ENCODE data around the gene BICD1.
A peak's percentile ranks its signal among the peaks of the same experiment; 100 is the strongest.
"Not testable (repeated sequence)": the region's sequence is repeated elsewhere in the genome, so short reads cannot be mapped to it uniquely, and the experiment has no call there.

Gene BICD1

GRCh38 chr12:32106517-32107358 lies at the start of gene BICD1:
Gene BICD1 (plus strand): TSS chr12:32106847. CDS start chr12:32107332, 485 bp downstream.
- DNase-seq (ENCODE audit: low read depth in 3 of 3, low spot score in 1 of 3): peak; percentile 31 to 64 (median 40)

DNA sequence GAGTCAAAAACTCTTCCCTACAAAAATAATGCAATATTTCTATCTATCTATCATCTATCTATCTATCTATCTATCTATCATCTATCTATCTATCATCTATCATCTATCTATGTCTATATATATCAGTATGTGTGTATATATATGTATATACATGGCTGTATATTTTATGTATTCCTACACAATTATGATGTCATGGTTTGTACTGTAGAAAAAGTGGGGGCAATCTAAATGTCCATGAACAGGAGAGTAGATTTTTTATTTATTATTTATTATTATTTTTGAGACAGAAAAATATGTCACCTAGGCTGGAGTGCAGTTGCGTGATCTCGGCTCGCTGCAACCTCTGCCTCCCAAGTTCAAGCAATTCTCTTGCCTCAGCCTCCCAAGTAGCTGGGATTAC lies 45.6 kb upstream of the BICD1 start:
- DNase-seq (ENCODE audit: low read depth in 3 of 3, low spot score in 1 of 3): no peak

DNA sequence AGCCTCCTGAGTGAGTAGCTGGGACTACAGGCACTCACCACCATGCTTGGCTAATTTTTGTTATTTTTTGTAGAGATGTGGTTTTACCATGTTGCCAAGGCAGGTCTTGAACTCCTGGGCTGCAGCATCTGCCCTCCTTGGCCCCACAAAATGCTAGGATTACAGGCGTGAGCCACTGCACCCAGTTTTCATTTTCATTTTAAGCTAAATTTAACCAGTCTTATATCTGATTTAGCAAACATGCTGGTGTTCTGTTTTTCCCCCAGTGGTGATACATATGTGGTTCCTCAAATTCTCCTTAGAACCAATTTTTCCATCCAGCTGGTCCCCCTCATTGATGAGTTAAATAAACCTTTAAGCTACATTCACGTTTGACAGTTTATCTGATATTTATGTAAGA lies 43.8 kb upstream of the BICD1 start:
- no peak for DNase-seq (ENCODE audit: low read depth in 3 of 3, low spot score in 1 of 3)

DNA sequence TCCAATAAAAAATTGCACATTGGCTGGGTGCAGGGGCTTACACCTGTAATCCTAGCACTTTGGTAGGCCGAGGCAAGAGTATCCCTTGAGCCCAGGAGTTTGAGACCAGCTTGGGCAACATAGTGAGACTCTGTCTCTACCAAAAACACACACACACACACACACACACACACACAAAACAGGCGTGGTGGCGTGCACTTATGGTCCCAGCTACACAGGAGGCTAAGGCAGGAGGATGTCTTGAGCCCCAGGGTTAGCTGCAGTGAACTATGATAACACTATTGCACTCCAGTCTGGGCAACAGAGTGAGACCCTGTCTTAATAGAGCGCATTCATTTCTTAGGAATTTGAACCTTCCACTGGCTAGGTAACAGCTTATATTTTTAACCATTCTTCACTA lies 42.9 kb upstream of the BICD1 start:
- DNase-seq (ENCODE audit: low read depth in 3 of 3, low spot score in 1 of 3): no peak

DNA sequence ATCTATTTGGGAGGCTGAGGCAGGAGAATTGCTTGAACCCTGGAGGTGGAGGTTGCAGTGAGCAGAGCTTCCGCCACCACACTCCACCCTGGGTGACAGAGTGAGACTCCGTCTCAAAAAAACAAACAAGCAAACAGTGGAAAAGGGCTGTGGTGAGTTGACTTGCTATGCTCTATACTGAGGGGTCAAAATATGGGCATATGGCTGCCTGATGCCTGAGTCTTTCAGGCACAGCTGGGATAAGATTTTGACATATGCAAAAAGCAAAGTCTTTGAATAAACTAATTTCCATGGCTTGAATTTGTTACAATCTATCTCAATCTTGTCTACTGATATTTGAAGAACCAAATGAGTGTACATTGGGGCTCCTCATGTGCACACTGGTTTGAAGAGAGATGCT lies 40.4 kb upstream of the BICD1 start:
- no peak for DNase-seq (ENCODE audit: low read depth in 3 of 3, low spot score in 1 of 3)

- no peak for DNase-seq (ENCODE audit: low read depth in 3 of 3, low spot score in 1 of 3)
These were observed 37.6 kb upstream of the BICD1 start for GRCh38 chr12:32069071-32069470.

DNA sequence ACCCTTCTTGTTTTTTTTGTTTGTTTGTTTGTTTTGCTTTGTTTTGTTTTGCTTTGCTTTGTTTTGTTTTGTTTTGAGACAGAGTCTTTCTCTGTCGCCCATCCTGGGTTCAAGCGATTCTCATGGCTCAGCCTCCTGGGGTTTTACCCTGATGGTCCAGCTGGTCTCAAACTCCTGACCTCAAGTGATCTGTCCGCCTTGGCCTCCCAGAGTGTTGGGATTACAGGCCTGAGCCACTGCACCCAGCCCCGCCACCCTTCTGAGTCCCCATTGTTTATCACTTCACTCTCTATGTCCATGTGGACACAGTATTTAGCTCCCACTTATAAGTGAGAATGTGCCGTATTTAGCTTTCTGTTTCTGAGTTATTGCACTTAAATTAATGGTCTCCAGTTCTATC lies 36.9 kb upstream of the BICD1 start:
- no peak for DNase-seq (ENCODE audit: low read depth in 3 of 3, low spot score in 1 of 3)

- DNase-seq (ENCODE audit: low read depth in 3 of 3, low spot score in 1 of 3): no peak
These were observed 36.3 kb upstream of the BICD1 start for GRCh38 chr12:32070370-32070769.

DNA sequence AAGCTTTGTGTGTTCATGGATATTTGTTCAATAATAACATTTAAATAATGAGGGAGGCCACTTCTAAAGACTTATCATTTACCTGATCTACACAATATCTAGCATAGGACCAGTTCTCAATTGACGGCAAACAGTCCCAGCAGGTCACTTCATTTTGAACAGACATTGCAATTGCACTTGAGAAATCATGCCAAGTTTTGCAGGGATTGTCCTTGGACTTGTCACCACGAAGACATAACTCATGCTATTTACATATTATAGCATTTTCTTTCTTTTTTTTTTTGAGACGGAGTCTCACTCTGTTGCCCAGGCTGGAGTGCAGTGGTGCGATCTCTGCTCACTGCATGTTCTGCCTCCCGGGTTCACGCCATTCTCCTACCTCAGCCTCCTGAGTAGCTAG lies 34.5 kb upstream of the BICD1 start:
- DNase-seq (ENCODE audit: low read depth in 3 of 3, low spot score in 1 of 3): no peak

DNA sequence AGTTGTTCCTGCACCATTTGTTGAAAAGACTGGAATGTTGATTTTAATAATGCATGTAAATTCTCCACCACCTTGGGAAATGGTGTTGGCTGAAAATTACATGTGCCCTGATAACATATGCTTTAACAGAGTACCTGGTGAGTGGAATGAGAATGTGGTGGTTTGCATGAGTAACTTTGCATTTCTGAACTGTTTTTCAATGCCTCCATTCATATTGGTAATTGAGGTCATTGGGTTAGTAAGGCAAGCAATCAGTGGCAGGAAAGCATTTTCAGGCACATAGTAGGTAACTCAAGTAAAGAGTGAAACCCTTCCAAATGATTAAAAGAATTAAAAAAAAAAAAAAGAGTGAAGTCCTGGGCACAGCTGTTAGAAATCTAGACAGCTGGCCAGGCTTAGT lies 32.2 kb upstream of the BICD1 start:
- DNase-seq (ENCODE audit: low read depth in 3 of 3, low spot score in 1 of 3): no peak

DNA sequence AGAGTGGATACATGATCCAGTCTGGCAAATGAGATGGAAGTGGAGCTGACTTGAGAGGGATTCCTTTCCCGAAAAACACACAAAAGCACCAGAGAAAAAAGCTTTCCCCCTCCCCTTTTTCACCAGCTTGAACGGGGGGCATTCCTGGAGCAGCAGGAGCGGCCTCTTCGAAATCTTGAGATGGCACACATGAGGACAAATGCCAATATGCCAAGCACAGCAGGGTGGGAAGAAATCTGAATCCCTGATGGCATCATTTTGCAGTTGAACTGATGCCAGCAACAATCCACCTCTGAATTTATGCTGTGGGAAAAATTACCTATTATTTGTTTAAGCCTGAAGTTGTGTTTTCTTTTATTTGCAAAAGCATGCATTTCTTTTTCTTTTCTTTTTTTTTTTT lies 29.7 kb upstream of the BICD1 start:
- no peak for DNase-seq (ENCODE audit: low read depth in 3 of 3, low spot score in 1 of 3)

DNA sequence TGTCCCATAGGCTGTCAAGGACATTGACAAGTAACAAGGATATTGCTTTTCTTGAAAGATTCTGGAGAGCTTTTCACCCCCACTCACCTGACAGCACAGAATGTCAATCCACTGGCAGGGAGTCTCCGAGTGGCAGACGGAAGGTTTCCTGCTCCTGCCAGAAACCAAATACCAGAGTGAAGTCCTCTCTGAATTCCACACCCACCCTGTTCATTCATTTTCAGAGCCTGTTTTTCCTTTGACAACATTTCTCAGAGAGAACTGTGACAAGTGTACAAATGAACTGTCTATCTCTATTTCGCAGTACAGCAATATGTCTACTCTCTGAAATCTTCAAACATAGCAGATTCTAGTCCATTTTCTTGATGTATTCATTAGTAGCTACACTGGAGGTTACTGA lies 26.2 kb upstream of the BICD1 start:
- DNase-seq (ENCODE audit: low read depth in 3 of 3, low spot score in 1 of 3): no peak

DNA sequence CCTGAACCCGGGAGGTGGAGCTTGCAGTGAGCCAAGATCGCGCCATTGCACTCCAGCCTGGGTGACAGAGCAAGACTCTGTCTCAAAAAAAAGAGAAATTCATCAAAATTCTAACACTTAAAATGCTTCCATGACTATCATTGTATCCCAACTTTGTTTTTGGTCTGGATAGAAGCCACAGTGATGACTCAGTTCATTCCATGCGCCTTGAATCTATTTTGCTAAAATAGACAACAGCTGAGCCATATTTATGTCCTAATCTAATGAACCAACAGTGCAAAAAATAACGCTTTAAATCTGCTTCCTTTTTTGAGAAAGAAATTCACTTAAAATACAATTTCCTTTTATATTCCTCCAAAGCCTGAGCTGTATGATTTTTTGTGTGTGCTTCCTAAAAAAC lies 23.2 kb upstream of the BICD1 start:
- DNase-seq (ENCODE audit: low read depth in 3 of 3, low spot score in 1 of 3): no peak

GRCh38 chr12:32084017-32084688 lies 22.5 kb upstream of the BICD1 start:
- DNase-seq (ENCODE audit: low read depth in 3 of 3, low spot score in 1 of 3): no peak

GRCh38 chr12:32084753-32085152 lies 21.9 kb upstream of the BICD1 start:
- no peak for DNase-seq (ENCODE audit: low read depth in 3 of 3, low spot score in 1 of 3)

- no peak for DNase-seq (ENCODE audit: low read depth in 3 of 3, low spot score in 1 of 3)
These were observed 19.3 kb upstream of the BICD1 start for GRCh38 chr12:32087306-32087705.

GRCh38 chr12:32089156-32089555 lies 17.5 kb upstream of the BICD1 start:
- DNase-seq (ENCODE audit: low read depth in 3 of 3, low spot score in 1 of 3): no peak

- no peak for DNase-seq (ENCODE audit: low read depth in 3 of 3, low spot score in 1 of 3)
These were observed 17.1 kb upstream of the BICD1 start for GRCh38 chr12:32089586-32089985.

DNA sequence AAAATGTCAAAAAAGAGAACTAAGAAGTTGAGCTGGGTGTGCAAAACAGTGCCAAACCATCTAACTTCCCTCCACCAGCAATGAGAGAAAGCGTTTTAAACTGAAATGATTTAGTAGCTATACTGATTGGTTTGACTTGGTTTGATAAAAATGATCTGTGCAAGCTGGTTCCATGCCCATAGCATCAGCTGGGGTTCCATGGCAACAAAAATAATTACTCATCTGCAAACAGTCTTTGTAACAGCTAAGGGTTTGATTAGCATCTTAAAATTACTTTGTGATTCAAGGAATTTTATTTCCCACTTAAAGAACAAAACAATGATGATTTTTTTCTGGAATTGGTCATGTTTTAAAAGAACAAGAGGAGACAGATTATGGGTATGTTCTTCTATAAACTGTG lies 15.0 kb upstream of the BICD1 start:
- DNase-seq (ENCODE audit: low read depth in 3 of 3, low spot score in 1 of 3): no peak

GRCh38 chr12:32098112-32098511 lies 8.5 kb upstream of the BICD1 start:
- DNase-seq (ENCODE audit: low read depth in 3 of 3, low spot score in 1 of 3): no peak

- not testable (repeated sequence) for DNase-seq (ENCODE audit: low read depth in 3 of 3, low spot score in 1 of 3)
These were observed 7.4 kb upstream of the BICD1 start for GRCh38 chr12:32099275-32099674.

GRCh38 chr12:32100361-32100760 lies 6.3 kb upstream of the BICD1 start:
- DNase-seq (ENCODE audit: low read depth in 3 of 3, low spot score in 1 of 3): no peak

DNA sequence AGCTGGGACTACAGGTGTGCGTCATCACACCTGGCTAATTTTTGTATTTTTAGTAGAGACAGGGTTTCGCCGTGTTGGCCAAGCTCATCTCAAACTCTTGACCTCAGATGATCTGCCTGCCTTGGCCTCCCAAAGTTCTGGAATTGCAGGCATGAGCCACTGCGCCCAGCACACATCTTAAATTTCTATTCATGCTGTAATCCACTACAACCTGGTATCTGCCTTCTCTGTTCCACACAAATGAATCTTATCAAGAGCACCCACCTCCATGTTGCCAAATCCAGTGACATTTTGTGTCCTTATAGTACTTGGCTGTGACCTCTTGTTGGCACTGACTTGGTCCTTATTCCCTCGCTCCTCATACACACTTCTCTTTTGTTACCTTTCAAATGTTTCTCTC lies 5.8 kb upstream of the BICD1 start:
- DNase-seq (ENCODE audit: low read depth in 3 of 3, low spot score in 1 of 3): no peak
